DMS53 (cell line): ENCODE measurements around the gene DNAJC5.
"Not testable (repeated sequence)": the region's sequence is repeated elsewhere in the genome, so short reads cannot be mapped to it uniquely, and the experiment has no call there.

Experiments
- DNase-seq: peaks from one replicate; lab custom pipeline; 2025; lab: John Stamatoyannopoulos, UW

DNAJC5 gene

GRCh38 chr20:63968136-63968927 lies 73.4 kb downstream of the DNAJC5 start:
- DNase-seq, result no peak

- DNase-seq, result peak; percentile 54
Measured at GRCh38 chr20:63968928-63969760, 74.2 kb downstream of the DNAJC5 start.

GRCh38 chr20:63969838-63970713 lies 75.2 kb downstream of the DNAJC5 start, which contains the start of gene ZNF512B:
Gene ZNF512B (minus strand): TSS chr20:63969930. CDS start chr20:63967950, 1,980 bp downstream.
- DNase-seq, result peak; percentile 86

- DNase-seq, result no peak
Measured at GRCh38 chr20:63970714-63971431, 75.9 kb downstream of the DNAJC5 start.

GRCh38 chr20:63971960-63972311 lies 77.0 kb downstream of the DNAJC5 start:
- not testable (repeated sequence) for DNase-seq

GRCh38 chr20:63972312-63973159 lies 77.6 kb downstream of the DNAJC5 start:
- DNase-seq, result no peak

- DNase-seq, result no peak
Measured at GRCh38 chr20:63973160-63973479, 78.2 kb downstream of the DNAJC5 start.

- peak; percentile 93 for DNase-seq
Measured at GRCh38 chr20:63973636-63974401, 78.9 kb downstream of the DNAJC5 start.

GRCh38 chr20:63974402-63975200 lies 79.7 kb downstream of the DNAJC5 start:
- peak; percentile 85 for DNase-seq

- DNase-seq, result not testable (repeated sequence)
Measured at GRCh38 chr20:63976511-63976910, 81.6 kb downstream of the DNAJC5 start.

GRCh38 chr20:63976980-63977738 lies 82.2 kb downstream of the DNAJC5 start:
- no peak for DNase-seq

GRCh38 chr20:63977739-63978276 lies 82.9 kb downstream of the DNAJC5 start:
- peak; percentile 46 for DNase-seq

GRCh38 chr20:63978319-63979228 lies 83.6 kb downstream of the DNAJC5 start:
- peak; percentile 97 for DNase-seq

GRCh38 chr20:63979229-63979556 lies 84.3 kb downstream of the DNAJC5 start:
- DNase-seq, result no peak

- DNase-seq, result peak; percentile 89
Measured at GRCh38 chr20:63979557-63980316, 84.8 kb downstream of the DNAJC5 start, which contains the start of gene SAMD10. Gene SAMD10 (minus strand): TSS chr20:63979642. CDS start chr20:63979467, 175 bp downstream.

GRCh38 chr20:63980317-63980805 lies 85.4 kb downstream of the DNAJC5 start:
- peak; percentile 85 for DNase-seq
